ENCODE data around the gene SLC16A8.

DNA sequence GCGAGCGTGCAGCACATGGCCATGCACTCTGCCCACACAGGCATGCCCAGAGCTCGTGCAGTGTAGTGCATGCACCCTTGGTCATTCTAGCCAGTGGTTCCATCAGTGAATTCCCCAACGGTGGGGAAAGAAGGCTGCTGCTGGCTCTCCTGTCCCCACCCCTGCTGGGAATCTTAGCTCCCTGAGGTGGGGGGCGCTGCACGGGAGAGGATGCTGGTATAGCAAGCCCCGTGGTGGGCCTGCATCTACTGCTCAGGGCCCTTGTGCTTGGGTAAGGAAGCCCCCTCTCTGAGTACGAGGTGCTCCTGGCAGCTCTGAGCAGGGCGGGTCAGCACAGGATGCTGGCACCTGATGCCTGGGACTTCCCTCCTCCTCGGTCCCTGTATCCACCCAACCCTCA, 45.0 kb upstream of the SLC16A8 start:
- TF ChIP-seq, protein P1, sequence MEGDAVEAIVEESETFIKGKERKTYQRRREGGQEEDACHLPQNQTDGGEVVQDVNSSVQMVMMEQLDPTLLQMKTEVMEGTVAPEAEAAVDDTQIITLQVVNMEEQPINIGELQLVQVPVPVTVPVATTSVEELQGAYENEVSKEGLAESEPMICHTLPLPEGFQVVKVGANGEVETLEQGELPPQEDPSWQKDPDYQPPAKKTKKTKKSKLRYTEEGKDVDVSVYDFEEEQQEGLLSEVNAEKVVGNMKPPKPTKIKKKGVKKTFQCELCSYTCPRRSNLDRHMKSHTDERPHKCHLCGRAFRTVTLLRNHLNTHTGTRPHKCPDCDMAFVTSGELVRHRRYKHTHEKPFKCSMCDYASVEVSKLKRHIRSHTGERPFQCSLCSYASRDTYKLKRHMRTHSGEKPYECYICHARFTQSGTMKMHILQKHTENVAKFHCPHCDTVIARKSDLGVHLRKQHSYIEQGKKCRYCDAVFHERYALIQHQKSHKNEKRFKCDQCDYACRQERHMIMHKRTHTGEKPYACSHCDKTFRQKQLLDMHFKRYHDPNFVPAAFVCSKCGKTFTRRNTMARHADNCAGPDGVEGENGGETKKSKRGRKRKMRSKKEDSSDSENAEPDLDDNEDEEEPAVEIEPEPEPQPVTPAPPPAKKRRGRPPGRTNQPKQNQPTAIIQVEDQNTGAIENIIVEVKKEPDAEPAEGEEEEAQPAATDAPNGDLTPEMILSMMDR (IDR thresholded peaks at IDR 0.05; ENCODE audit: insufficient read depth, low read length), result no peak
- TF ChIP-seq GABPA (IDR thresholded peaks at IDR 0.05; ENCODE audit: low read depth), result no peak
